Measurements from ENCODE around the gene WDR41.
"Not testable (repeated sequence)": the region's sequence is repeated elsewhere in the genome, so short reads cannot be mapped to it uniquely, and the experiment has no call there.

- TF ChIP-seq POLR2A, POLR2AphosphoS5 (IDR thresholded peaks at IDR 0.05): not testable (repeated sequence)
- TF ChIP-seq, protein P1, sequence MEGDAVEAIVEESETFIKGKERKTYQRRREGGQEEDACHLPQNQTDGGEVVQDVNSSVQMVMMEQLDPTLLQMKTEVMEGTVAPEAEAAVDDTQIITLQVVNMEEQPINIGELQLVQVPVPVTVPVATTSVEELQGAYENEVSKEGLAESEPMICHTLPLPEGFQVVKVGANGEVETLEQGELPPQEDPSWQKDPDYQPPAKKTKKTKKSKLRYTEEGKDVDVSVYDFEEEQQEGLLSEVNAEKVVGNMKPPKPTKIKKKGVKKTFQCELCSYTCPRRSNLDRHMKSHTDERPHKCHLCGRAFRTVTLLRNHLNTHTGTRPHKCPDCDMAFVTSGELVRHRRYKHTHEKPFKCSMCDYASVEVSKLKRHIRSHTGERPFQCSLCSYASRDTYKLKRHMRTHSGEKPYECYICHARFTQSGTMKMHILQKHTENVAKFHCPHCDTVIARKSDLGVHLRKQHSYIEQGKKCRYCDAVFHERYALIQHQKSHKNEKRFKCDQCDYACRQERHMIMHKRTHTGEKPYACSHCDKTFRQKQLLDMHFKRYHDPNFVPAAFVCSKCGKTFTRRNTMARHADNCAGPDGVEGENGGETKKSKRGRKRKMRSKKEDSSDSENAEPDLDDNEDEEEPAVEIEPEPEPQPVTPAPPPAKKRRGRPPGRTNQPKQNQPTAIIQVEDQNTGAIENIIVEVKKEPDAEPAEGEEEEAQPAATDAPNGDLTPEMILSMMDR (IDR thresholded peaks at IDR 0.05) = not testable (repeated sequence)
These were observed 1.3 kb downstream of the WDR41 start for GRCh38 chr5:77490741-77491344.
